NCI-H1417 (cell line): ENCODE results near the gene NRP2.

Experiments
- DNase-seq, 3 experiments: peaks; one replicate each; lab custom pipeline; 2025; lab: John Stamatoyannopoulos, UW

The NRP2 gene

GRCh38 chr2:205775097-205775877 lies 93.0 kb downstream of the NRP2 start:
- DNase-seq = peak; percentile 34 to 91 (median 78)

GRCh38 chr2:205776139-205776538 lies 93.8 kb downstream of the NRP2 start:
- DNase-seq = peak in 2 of 3 experiments; percentile 10 to 46

- DNase-seq = no peak
Observed at GRCh38 chr2:205776720-205777119, 94.4 kb downstream of the NRP2 start.

GRCh38 chr2:205778356-205778755 lies 96.1 kb downstream of the NRP2 start:
- no peak for DNase-seq

- no peak for DNase-seq
Observed at GRCh38 chr2:205780645-205781044, 98.3 kb downstream of the NRP2 start.

GRCh38 chr2:205781244-205781931 lies 99.1 kb downstream of the NRP2 start:
- DNase-seq = peak in 2 of 3 experiments; percentile 39 to 60

- no peak for DNase-seq
Observed at GRCh38 chr2:205782941-205783340, 100.6 kb downstream of the NRP2 start.

- DNase-seq = no peak
Observed at GRCh38 chr2:205783872-205784499, 101.7 kb downstream of the NRP2 start.

GRCh38 chr2:205785507-205786260 lies 103.4 kb downstream of the NRP2 start:
- no peak for DNase-seq

GRCh38 chr2:205786976-205787375 lies 104.7 kb downstream of the NRP2 start:
- DNase-seq = peak in 1 of 3 experiments; percentile 6

GRCh38 chr2:205787761-205788160 lies 105.5 kb downstream of the NRP2 start:
- no peak for DNase-seq

GRCh38 chr2:205789906-205790305 lies 107.6 kb downstream of the NRP2 start:
- DNase-seq = no peak

GRCh38 chr2:205792908-205793307 lies 110.6 kb downstream of the NRP2 start:
- DNase-seq = no peak

- DNase-seq = no peak
Observed at GRCh38 chr2:205796805-205797313, 114.6 kb downstream of the NRP2 start.

- no peak for DNase-seq
Observed at GRCh38 chr2:205797866-205798265, 115.6 kb downstream of the NRP2 start.

- DNase-seq = no peak
Observed at GRCh38 chr2:205800224-205800623, 117.9 kb downstream of the NRP2 start.

GRCh38 chr2:205800773-205801172 lies 118.5 kb downstream of the NRP2 start:
- peak in 1 of 3 experiments; percentile 32 for DNase-seq

- peak in 1 of 3 experiments; percentile 5 for DNase-seq
Observed at GRCh38 chr2:205802065-205802464, 119.8 kb downstream of the NRP2 start.

- DNase-seq = no peak
Observed at GRCh38 chr2:205802941-205803340, 120.6 kb downstream of the NRP2 start.

- DNase-seq = no peak
Observed at GRCh38 chr2:205803500-205803899, 121.2 kb downstream of the NRP2 start.

- no peak for DNase-seq
Observed at GRCh38 chr2:205805136-205805535, 122.8 kb downstream of the NRP2 start.
